SK-N-SH treated with all-trans-retinoic acid at 6 μM for 48 hours (cell line): ENCODE measurements around the gene RSPH9.

Experiments used
- ARNTL ChIP-seq: fragments of 450-650 bp; formaldehyde crosslinking; IDR thresholded peaks from 2 replicates; pipeline ENCODE4 v1.5.0; 2020; ENCODE audit warnings: low read depth, mild to moderate bottlenecking, moderate library complexity, borderline replicate concordance
- CSDC2 ChIP-seq: fragments of 250-450 bp; sonication (Bioruptor Pico); IDR thresholded peaks from 2 replicates; pipeline ENCODE4 v1.5.0; 2020; ENCODE audit warnings: mild to moderate bottlenecking, moderate library complexity
- GLIS3 ChIP-seq: fragments of 250-450 bp; sonication (Bioruptor Pico); IDR thresholded peaks from 2 replicates; pipeline ENCODE4 v1.5.0; 2020; ENCODE audit warnings: mild to moderate bottlenecking, moderate library complexity
- PPARA ChIP-seq: fragments of 250-450 bp; sonication (Bioruptor Pico); IDR thresholded peaks from 2 replicates; pipeline ENCODE4 v1.5.0; 2020; ENCODE audit warnings: mild to moderate bottlenecking, borderline replicate concordance
- ZFP3 ChIP-seq: fragments of 250-450 bp; sonication (Bioruptor Pico); IDR thresholded peaks from 2 replicates; pipeline ENCODE4 v1.5.0; 2020; ENCODE audit warnings: mild to moderate bottlenecking, moderate library complexity
- ZNF565 ChIP-seq: fragments of 450-650 bp; formaldehyde crosslinking; conservative IDR thresholded peaks from 2 replicates; pipeline ENCODE4 v1.5.0; 2020; ENCODE audit warnings: low read depth, mild to moderate bottlenecking, moderate library complexity
- ZNF70 ChIP-seq: fragments of 450-650 bp; formaldehyde crosslinking; IDR thresholded peaks from 2 replicates; pipeline ENCODE4 v1.5.0; 2020; ENCODE audit warnings: mild to moderate bottlenecking, moderate library complexity

- TF ChIP-seq PPARA (CRISPR knock-in tag), result no peak
- TF ChIP-seq ARNTL (CRISPR knock-in tag), result no peak
- TF ChIP-seq CSDC2 (CRISPR knock-in tag), result no peak
- no peak for TF ChIP-seq ZFP3 (CRISPR knock-in tag)
- no peak for TF ChIP-seq ZNF565
- no peak for TF ChIP-seq GLIS3 (CRISPR knock-in tag)
- no peak for TF ChIP-seq ZNF70 (CRISPR knock-in tag)
Measured at GRCh38 chr6:43647613-43648012, 2.8 kb downstream of the RSPH9 start.
